Astrocyte (in vitro differentiated cells and primary cell): ENCODE results near the gene DPP9. TPM values are rescaled to one million over a fixed set of nuclear protein-coding genes. Genes with fewer than 3 reads are reported as not detected.

Source experiments
- DNase-seq: peaks from one replicate; pipeline ENCODE4 v3.0.0-alpha.2; 2010; ENCODE audit warnings: low read depth
- FAIRE-seq: peaks from 2 replicates; lab custom pipeline; 2011; peaks lifted over from hg19 to GRCh38; lab: Jason Lieb, UNC
- H2AFZ ChIP-seq: 2 replicates; pipeline ENCODE4 v1.6.0; 2012; ENCODE audit warnings: low read depth, low read length, inconsistent platforms
- H3K27ac ChIP-seq: 2 replicates; pipeline ENCODE4 v1.5.1; 2011; ENCODE audit warnings: low read depth, low read length, inconsistent platforms
- H3K27me3 ChIP-seq: 2 replicates; pipeline ENCODE4 v1.6.0; 2011; ENCODE audit warnings: low read length, inconsistent platforms; ENCODE audit not compliant: insufficient read depth
- H3K36me3 ChIP-seq: 2 replicates; pipeline ENCODE4 v1.5.1; 2011; ENCODE audit warnings: low read length, inconsistent platforms; ENCODE audit not compliant: insufficient read depth
- H3K4me1 ChIP-seq: 2 replicates; pipeline ENCODE4 v1.5.1; 2011; ENCODE audit warnings: low read length, inconsistent platforms; ENCODE audit not compliant: insufficient read depth
- H3K4me2 ChIP-seq: 2 replicates; pipeline ENCODE4 v1.6.0; 2012; ENCODE audit warnings: low read length, inconsistent platforms
- H3K4me3 ChIP-seq: 2 replicates; pipeline ENCODE4 v1.5.1; 2011; ENCODE audit warnings: low read depth, mild to moderate bottlenecking, low read length, inconsistent platforms; ENCODE audit not compliant: insufficient read depth
- H3K79me2 ChIP-seq: 2 replicates; pipeline ENCODE4 v1.6.0; 2012; ENCODE audit warnings: mild to moderate bottlenecking, low read length, inconsistent platforms; ENCODE audit not compliant: insufficient read depth
- H3K9ac ChIP-seq: 2 replicates; pipeline ENCODE4 v1.6.0; 2012; ENCODE audit warnings: mild to moderate bottlenecking, low read length, inconsistent platforms
- H3K9me3 ChIP-seq: 2 replicates; pipeline ENCODE4 v1.5.1; 2012; ENCODE audit warnings: low read depth, mild to moderate bottlenecking, low read length, inconsistent platforms; ENCODE audit not compliant: insufficient read depth
- H4K20me1 ChIP-seq: 2 replicates; pipeline ENCODE4 v1.6.0; 2012; ENCODE audit warnings: low read length, inconsistent platforms; ENCODE audit not compliant: insufficient read depth
- H3K27ac Mint-ChIP-seq: one replicate; pipeline ENCODE4 v1.8.0; 2021; ENCODE audit warnings: mild to moderate bottlenecking, mixed read lengths; ENCODE audit not compliant: unreplicated experiment
- H3K27me3 Mint-ChIP-seq: one replicate; pipeline ENCODE4 v1.8.0; 2021; ENCODE audit warnings: low read depth, mixed read lengths; ENCODE audit not compliant: unreplicated experiment
- H3K36me3 Mint-ChIP-seq: one replicate; pipeline ENCODE4 v1.8.0; 2021; ENCODE audit warnings: low read depth, mixed read lengths; ENCODE audit not compliant: unreplicated experiment
- H3K4me1 Mint-ChIP-seq: one replicate; pipeline ENCODE4 v1.8.0; 2021; ENCODE audit warnings: low read depth, mixed read lengths; ENCODE audit not compliant: unreplicated experiment
- H3K4me3 Mint-ChIP-seq: one replicate; pipeline ENCODE4 v1.8.0; 2021; ENCODE audit warnings: mild to moderate bottlenecking, moderate library complexity, mixed read lengths; ENCODE audit not compliant: unreplicated experiment
- H3K9me3 Mint-ChIP-seq: one replicate; pipeline ENCODE4 v1.8.0; 2021; ENCODE audit warnings: mild to moderate bottlenecking, mixed read lengths; ENCODE audit not compliant: unreplicated experiment
- EZH2 ChIP-seq: IDR thresholded peaks from 2 replicates; pipeline ENCODE4 v1.6.1; 2012; ENCODE audit warnings: mild to moderate bottlenecking, low read length, inconsistent platforms; ENCODE audit not compliant: insufficient read depth
- total RNA-seq: library from RNA; stranded (reverse); gene quantifications from 2 replicates; pipeline ENCODE4 v1.2.1, GENCODE V29; 2021
- TF ChIP-seq, protein P1 (sequence below): IDR thresholded peaks from 2 replicates; pipeline ENCODE4 v1.5.1; 2011; ENCODE audit warnings: low read depth, mild to moderate bottlenecking, inconsistent platforms, low read length, moderate library complexity; ENCODE audit not compliant: insufficient read depth

DPP9 gene
- total RNA-seq, 1 donor from 2014 or later, result 50.0 TPM

DNA sequence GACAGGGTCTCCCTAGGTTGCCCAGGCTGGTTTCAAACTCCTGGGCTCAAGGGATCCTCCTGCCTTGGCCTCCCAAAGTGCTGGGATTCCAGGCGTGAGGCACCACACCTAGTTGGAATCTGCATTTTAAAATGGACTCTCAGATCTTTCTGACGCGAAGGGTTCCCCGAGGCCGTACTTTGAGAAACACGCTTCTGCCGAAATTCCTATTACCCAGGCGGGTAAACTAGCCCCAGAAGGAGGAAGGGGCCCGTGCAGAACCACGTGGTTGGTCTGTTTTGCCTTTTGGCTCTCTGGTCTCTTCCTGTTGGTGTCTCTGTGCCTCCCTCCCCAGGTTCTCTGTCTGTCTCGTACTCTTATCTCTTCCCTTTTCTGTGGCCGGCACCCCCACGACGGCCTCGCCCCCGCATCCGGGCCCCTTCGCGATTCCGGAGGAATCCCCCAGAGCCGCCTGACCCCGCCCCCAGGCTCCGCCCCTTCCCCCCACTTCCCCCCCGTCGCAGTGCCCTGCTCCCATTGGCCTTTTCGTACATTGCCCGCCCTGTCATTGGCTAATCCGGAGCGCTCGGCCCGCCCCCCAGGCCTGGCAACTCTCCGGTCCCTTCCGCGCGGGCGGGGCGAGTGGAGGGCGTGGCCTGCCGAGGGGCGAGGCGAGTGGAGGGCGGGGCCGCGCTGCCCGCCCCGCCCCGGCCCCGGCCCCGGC is 84.7 kb downstream of the DPP9 start, which contains the start of gene TNFAIP8L1:
Gene TNFAIP8L1 (plus strand): TSS at position 689 of the 703 bp plus-strand sequence. CDS start 12,354 bp downstream, outside the sequence.
- Mint-ChIP-seq H3K9me3 (no peaks in the 10 kb centered on the region), H3K27me3 (peaks cover 3% of the 10 kb centered on the region), H3K4me3 (peak within 1 kb of the TSS; percentile 85), H3K36me3 (no peaks in the 10 kb centered on the region), H3K4me1 (peaks cover 2% of the 10 kb centered on the region), H3K27ac (no peak within 1 kb of the TSS)
- peaks cover 30% of the 10 kb centered on the region for H3K4me1 ChIP-seq
- peak within 1 kb of the TSS; percentile 68 for H3K27ac ChIP-seq
- peak within 1 kb of the TSS; percentile 85 for H2AFZ ChIP-seq
- H3K4me3 ChIP-seq, result peak within 1 kb of the TSS; percentile 74
- H3K9ac ChIP-seq, result peak within 1 kb of the TSS; percentile 83
- DNase-seq (peak; percentile 74), FAIRE-seq (no peak)
- no peaks in the 10 kb centered on the region for H3K27me3 ChIP-seq
- H3K9me3 ChIP-seq, result no peaks in the 10 kb centered on the region
- H3K79me2 ChIP-seq, result peaks cover 18% of the 10 kb centered on the region
- TF ChIP-seq, protein P1, sequence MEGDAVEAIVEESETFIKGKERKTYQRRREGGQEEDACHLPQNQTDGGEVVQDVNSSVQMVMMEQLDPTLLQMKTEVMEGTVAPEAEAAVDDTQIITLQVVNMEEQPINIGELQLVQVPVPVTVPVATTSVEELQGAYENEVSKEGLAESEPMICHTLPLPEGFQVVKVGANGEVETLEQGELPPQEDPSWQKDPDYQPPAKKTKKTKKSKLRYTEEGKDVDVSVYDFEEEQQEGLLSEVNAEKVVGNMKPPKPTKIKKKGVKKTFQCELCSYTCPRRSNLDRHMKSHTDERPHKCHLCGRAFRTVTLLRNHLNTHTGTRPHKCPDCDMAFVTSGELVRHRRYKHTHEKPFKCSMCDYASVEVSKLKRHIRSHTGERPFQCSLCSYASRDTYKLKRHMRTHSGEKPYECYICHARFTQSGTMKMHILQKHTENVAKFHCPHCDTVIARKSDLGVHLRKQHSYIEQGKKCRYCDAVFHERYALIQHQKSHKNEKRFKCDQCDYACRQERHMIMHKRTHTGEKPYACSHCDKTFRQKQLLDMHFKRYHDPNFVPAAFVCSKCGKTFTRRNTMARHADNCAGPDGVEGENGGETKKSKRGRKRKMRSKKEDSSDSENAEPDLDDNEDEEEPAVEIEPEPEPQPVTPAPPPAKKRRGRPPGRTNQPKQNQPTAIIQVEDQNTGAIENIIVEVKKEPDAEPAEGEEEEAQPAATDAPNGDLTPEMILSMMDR, result no peak
- TF ChIP-seq EZH2, result no peak
- H4K20me1 ChIP-seq, result peaks cover 6% of the 10 kb centered on the region
- H3K36me3 ChIP-seq, result no peaks in the 10 kb centered on the region
- peak within 1 kb of the TSS; percentile 89 for H3K4me2 ChIP-seq

DNA sequence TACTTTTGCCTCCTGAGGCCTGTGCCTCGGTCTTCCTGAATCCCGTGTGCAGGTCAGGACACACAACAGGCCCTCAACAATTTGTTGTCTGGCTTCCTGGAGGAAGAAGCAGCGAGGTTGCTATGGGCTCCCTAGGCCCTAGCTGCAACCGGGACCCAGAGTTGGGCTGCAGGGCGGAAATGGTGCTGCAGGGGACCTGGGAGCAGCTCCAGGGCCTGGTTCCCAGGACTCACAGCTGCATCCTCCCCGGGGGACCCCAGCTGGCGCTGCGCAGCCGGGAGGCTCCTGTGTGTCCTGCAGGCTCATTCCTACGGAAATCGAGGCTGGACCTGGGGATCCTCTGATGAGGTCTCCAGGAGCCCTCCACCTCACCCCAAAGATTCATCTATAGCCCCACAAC is 85.3 kb downstream of the DPP9 start:
- H3K4me2 ChIP-seq, result no peak overlapping the region

More for the DNA sequence above, 85.3 kb downstream of the DPP9 start:
- Mint-ChIP-seq H3K36me3 (no peaks in the 10 kb centered on the region), H3K27ac (no peak overlapping the region), H3K9me3 (peaks cover under 1% of the 10 kb centered on the region), H3K4me1 (peaks cover 7% of the 10 kb centered on the region), H3K27me3 (peaks cover 3% of the 10 kb centered on the region), H3K4me3 (no peak overlapping the region)
- Histone ChIP-seq H3K4me1 (peaks cover 36% of the 10 kb centered on the region), H3K79me2 (peaks cover 18% of the 10 kb centered on the region), H3K4me3 (no peak overlapping the region), H3K27me3 (no peaks in the 10 kb centered on the region), H3K9me3 (no peaks in the 10 kb centered on the region), H3K9ac (peak overlapping the region; percentile 67), H4K20me1 (peaks cover 6% of the 10 kb centered on the region), H3K27ac (peak overlapping the region; percentile 68), H2AFZ (no peak overlapping the region), H3K36me3 (no peaks in the 10 kb centered on the region)
- no peak for FAIRE-seq
- TF ChIP-seq, protein P1, result no peak
- no peak for TF ChIP-seq EZH2
- DNase-seq, result no peak
